Uterus (tissue), 2 donors: Measurements from ENCODE around the gene ACADM.

Experiments used
- POLR2A ChIP-seq, 2 donors: fragments of 450-650 bp; IDR thresholded peaks; one replicate each; pipeline ENCODE4 v1.6.1; 2016; ENCODE audit warnings: antibody characterized with exemption in 2 of 2, mild to moderate bottlenecking in 1 of 2, moderate library complexity in 1 of 2
- TF ChIP-seq, protein P1 (sequence below), 4 experiments: fragments of 200-600 bp in 2 of 4; fragments of 450-650 bp in 2 of 4; sonication (generic) in 2 of 4; IDR thresholded peaks; one replicate each; pipeline ENCODE4 v1.5.1; 2016 to 2019; ENCODE audit warnings: antibody characterized with exemption in 4 of 4, mild to moderate bottlenecking in 2 of 4, moderate library complexity in 1 of 4

DNA sequence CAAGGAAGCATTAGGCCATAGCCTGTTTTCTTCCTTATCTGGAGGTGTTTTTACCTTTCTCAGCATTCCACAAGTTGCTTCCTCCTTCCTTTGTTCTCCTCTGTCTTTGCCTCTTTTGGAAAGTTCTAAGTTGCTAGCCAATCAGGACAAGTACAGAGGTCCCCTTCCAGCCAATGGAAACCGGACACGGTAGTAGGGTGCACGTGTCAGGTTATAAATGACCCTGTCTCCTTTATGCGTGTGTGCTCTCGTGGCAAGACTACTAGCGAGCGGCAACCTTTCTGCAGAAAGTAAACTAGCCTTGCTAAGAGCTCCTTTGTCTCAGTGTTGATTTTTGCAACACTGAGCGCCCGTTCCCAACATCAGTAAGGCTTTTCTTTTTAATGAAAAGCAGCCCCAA is 1.5 kb upstream of the ACADM start:
- TF ChIP-seq, protein P1, sequence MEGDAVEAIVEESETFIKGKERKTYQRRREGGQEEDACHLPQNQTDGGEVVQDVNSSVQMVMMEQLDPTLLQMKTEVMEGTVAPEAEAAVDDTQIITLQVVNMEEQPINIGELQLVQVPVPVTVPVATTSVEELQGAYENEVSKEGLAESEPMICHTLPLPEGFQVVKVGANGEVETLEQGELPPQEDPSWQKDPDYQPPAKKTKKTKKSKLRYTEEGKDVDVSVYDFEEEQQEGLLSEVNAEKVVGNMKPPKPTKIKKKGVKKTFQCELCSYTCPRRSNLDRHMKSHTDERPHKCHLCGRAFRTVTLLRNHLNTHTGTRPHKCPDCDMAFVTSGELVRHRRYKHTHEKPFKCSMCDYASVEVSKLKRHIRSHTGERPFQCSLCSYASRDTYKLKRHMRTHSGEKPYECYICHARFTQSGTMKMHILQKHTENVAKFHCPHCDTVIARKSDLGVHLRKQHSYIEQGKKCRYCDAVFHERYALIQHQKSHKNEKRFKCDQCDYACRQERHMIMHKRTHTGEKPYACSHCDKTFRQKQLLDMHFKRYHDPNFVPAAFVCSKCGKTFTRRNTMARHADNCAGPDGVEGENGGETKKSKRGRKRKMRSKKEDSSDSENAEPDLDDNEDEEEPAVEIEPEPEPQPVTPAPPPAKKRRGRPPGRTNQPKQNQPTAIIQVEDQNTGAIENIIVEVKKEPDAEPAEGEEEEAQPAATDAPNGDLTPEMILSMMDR (IDR thresholded peaks at IDR 0.05), result no peak
- no peak for TF ChIP-seq POLR2A (IDR thresholded peaks at IDR 0.05)
